Sigmoid colon (tissue), 7 donors: Measurements from ENCODE around the gene GRID2. TPM values are rescaled to one million over a fixed set of nuclear protein-coding genes. Genes with fewer than 3 reads are reported as not detected.
A peak's percentile ranks its signal among the peaks of the same experiment; 100 is the strongest.

Experiments
- DNase-seq: peaks from one replicate; pipeline ENCODE4 v3.0.0-alpha.2; 2019
- H3K27ac ChIP-seq, 4 donors: fragments of 200-600 bp; sonication (generic); one replicate each; pipeline ENCODE4 v1.5.1; 2016 to 2019; ENCODE audit warnings: mild to moderate bottlenecking in 1 of 4
- H3K27me3 ChIP-seq, 3 donors: fragments of 200-600 bp; sonication (generic); one replicate each; pipeline ENCODE4 v1.5.1; 2019; ENCODE audit warnings: mild to moderate bottlenecking in 1 of 3
- H3K36me3 ChIP-seq, 4 donors: fragments of 200-600 bp; sonication (generic); one replicate each; pipeline ENCODE4 v1.5.1; 2016 to 2019
- H3K4me1 ChIP-seq, 4 donors: fragments of 200-600 bp; sonication (generic); one replicate each; pipeline ENCODE4 v1.5.1; 2017 to 2019
- H3K4me3 ChIP-seq, 4 donors: fragments of 200-600 bp; sonication (generic); one replicate each; pipeline ENCODE4 v1.5.1; 2017 to 2019; ENCODE audit warnings: mild to moderate bottlenecking in 2 of 4, moderate library complexity in 1 of 4
- H3K9me3 ChIP-seq, 4 donors: fragments of 200-600 bp in 3 of 4; sonication (generic) in 3 of 4; one replicate each; pipeline versions ENCODE4 v1.5.1 to v1.6.1; 2013 to 2019
- CTCF ChIP-seq, 4 experiments: fragments of 450-650 bp in 3 of 4; fragments of 200-600 bp in 1 of 4; IDR thresholded peaks; one replicate each; pipeline ENCODE4 v1.5.1; 2016 to 2019; ENCODE audit warnings: antibody characterized with exemption in 4 of 4, mild to moderate bottlenecking in 3 of 4, moderate library complexity in 2 of 4
- EP300 ChIP-seq, 4 donors: sonication (generic); formaldehyde crosslinking; IDR thresholded peaks; one replicate each; pipeline ENCODE4 v1.6.1; 2017; ENCODE audit warnings: antibody characterized with exemption in 4 of 4
- POLR2A ChIP-seq, 2 donors: fragments of 450-650 bp; IDR thresholded peaks; one replicate each; pipeline ENCODE4 v1.6.1; 2016; ENCODE audit warnings: antibody characterized with exemption in 2 of 2, mild to moderate bottlenecking in 2 of 2, moderate library complexity in 2 of 2
- POLR2AphosphoS5 ChIP-seq, 4 donors: sonication (generic); formaldehyde crosslinking; IDR thresholded peaks; one replicate each; pipeline ENCODE4 v1.6.1; 2017; ENCODE audit warnings: antibody characterized with exemption in 4 of 4
- WGBS, 2 donors: extraction: QIAGEN DNeasy Blood & Tissue Kit; methylation state at CpG; one replicate each; pipeline ENCODE4 v1.1.7; 2013; 5-methylcytosine and 5-hydroxymethylcytosine counted together
- intact Hi-C: fragments of 100-400 bp; cut with DNase I; formaldehyde crosslinking; loops from one replicate; pipeline ENCODE4 v1.15.1; 2023
- polyA plus RNA-seq, 3 donors: library from polyadenylated mRNA; stranded (reverse); fragments of 200-250 nt; gene quantifications; one replicate each; pipeline ENCODE4 v1.2.3, GENCODE V29; 2013
- total RNA-seq, 4 donors: library from RNA; depleted of rRNA; stranded (reverse); fragments of >200 nt; gene quantifications; one replicate each; pipeline ENCODE4 v1.1.0, GENCODE V29; 2016
- donor health status: healthy with polysubstance abuse.
- donor health status: Bipolar disorder and iron deficiency.
- donor health status: healthy.

The GRID2 gene
- total and polyA plus RNA-seq, 7 donors = 0.04 to 1.9 (median 0.28) TPM; not detected in 2

- intact Hi-C loops = no loop called here
- no peak overlapping the region for H3K27ac ChIP-seq
- H3K36me3 ChIP-seq = no peaks in the 10 kb centered on the region
- H3K9me3 ChIP-seq = no peaks in the 10 kb centered on the region
- no peak for DNase-seq
- no peaks in the 10 kb centered on the region for H3K4me1 ChIP-seq
- H3K27me3 ChIP-seq = no peaks in the 10 kb centered on the region
- TF ChIP-seq POLR2AphosphoS5 (IDR thresholded peaks at IDR 0.05) = no peak
- no peak for TF ChIP-seq CTCF (IDR thresholded peaks at IDR 0.05)
- TF ChIP-seq EP300 (IDR thresholded peaks at IDR 0.05) = no peak
- TF ChIP-seq POLR2A (IDR thresholded peaks at IDR 0.05) = no peak
- WGBS, 2 donors = 86 to 91% methylated on average over 2 of the region's 2 CpGs
- no peak overlapping the region for H3K4me3 ChIP-seq
Measured at GRCh38 chr4:93065790-93066189, 762.0 kb downstream of the GRID2 start.

- no peak for TF ChIP-seq CTCF (IDR thresholded peaks at IDR 0.05)
- no peak for TF ChIP-seq POLR2AphosphoS5 (IDR thresholded peaks at IDR 0.05)
- H3K4me1 ChIP-seq = peaks cover 0 to 1% (median 0%) of the 10 kb centered on the region in 4 donors
- intact Hi-C loops = no loop called here
- H3K36me3 ChIP-seq = no peaks in the 10 kb centered on the region
- DNase-seq = no peak
- H3K27ac ChIP-seq = no peak overlapping the region
- no peaks in the 10 kb centered on the region for H3K27me3 ChIP-seq
- 86 to 92% methylated on average over 1 of the region's 1 CpG for WGBS, 2 donors
- no peaks in the 10 kb centered on the region for H3K9me3 ChIP-seq
- no peak overlapping the region for H3K4me3 ChIP-seq
Measured at GRCh38 chr4:93066749-93067148, 763.0 kb downstream of the GRID2 start.

DNA sequence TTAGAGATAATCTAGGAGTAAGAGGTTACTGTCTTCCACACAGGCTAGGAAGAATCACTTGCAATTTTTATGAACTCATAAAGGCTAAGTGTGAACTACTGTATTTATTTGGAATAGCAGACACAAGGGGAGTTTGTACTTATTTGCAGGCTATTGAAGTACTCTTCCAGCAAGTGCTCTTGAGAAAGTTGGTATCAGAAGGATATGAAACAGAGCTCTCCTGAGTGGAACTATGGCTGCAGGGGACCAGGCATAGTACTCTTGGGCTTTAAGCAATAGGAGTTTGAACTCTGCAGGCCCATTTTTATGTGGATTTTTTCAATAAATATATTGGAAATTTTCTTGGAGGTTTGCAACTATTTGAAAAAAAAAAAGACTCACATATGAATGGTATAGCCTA, 768.5 kb downstream of the GRID2 start:
- Histone ChIP-seq H3K4me1 (peaks cover 0 to 23% (median 0%) of the 10 kb centered on the region in 4 donors), H3K4me3 (no peak overlapping the region), H3K9me3 (no peaks in the 10 kb centered on the region), H3K36me3 (no peaks in the 10 kb centered on the region), H3K27ac (peak overlapping the region in 1 of 4 donors; percentile 15), H3K27me3 (no peaks in the 10 kb centered on the region)
- intact Hi-C loops = no loop called here
- TF ChIP-seq EP300 (IDR thresholded peaks at IDR 0.05) = peak in 1 of 4 donors; percentile 2
- no peak for TF ChIP-seq CTCF (IDR thresholded peaks at IDR 0.05)
- TF ChIP-seq POLR2A (IDR thresholded peaks at IDR 0.05) = no peak
- no peak for TF ChIP-seq POLR2AphosphoS5 (IDR thresholded peaks at IDR 0.05)
- DNase-seq = no peak

- WGBS, 2 donors = 62 to 79% methylated on average over 2 of the region's 2 CpGs
- Histone ChIP-seq H3K4me1 (no peaks in the 10 kb centered on the region), H3K27me3 (no peaks in the 10 kb centered on the region), H3K4me3 (no peak overlapping the region), H3K36me3 (no peaks in the 10 kb centered on the region), H3K27ac (no peak overlapping the region), H3K9me3 (no peaks in the 10 kb centered on the region)
- no peak for DNase-seq
- no peak for TF ChIP-seq POLR2A (IDR thresholded peaks at IDR 0.05)
- TF ChIP-seq CTCF (IDR thresholded peaks at IDR 0.05) = no peak
- no peak for TF ChIP-seq EP300 (IDR thresholded peaks at IDR 0.05)
- no peak for TF ChIP-seq POLR2AphosphoS5 (IDR thresholded peaks at IDR 0.05)
- intact Hi-C loops = no loop called here
Measured at GRCh38 chr4:93080316-93080715, 776.5 kb downstream of the GRID2 start.

DNA sequence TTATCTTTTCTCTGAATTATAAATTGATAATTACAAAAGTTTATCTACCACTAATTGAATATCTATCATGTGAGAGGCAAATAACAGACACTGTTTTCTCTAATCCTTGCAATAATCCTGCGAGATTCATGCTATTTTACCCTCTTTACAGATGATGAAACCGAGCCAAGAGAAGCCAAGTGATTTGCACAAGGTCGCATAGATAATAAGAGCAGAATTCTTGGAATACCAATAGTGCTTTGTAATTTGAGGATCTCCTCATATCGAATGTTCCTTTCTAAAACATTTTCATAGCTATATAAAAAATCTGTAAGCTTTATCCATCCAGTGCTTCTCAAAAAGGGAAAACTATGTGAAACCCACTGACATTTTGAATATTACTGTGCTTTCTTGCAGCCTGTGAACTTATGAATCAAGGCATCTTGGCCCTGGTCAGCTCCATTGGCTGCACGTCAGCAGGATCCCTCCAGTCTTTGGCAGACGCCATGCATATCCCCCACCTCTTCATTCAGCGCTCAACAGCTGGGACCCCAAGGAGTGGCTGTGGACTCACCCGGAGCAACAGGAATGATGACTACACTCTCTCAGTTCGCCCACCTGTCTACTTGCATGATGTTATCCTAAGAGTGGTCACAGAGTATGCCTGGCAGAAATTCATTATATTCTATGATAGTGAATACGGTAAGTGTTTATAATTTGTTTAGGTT, 781.0 kb downstream of the GRID2 start:
- no peak overlapping the region for H3K4me3 ChIP-seq
- 82 to 83% methylated on average over 10 of the region's 10 CpGs for WGBS, 2 donors
- intact Hi-C loops = no loop called here
- no peaks in the 10 kb centered on the region for H3K4me1 ChIP-seq
- TF ChIP-seq EP300 (IDR thresholded peaks at IDR 0.05) (no peak), POLR2A (IDR thresholded peaks at IDR 0.05) (no peak), CTCF (IDR thresholded peaks at IDR 0.05) (no peak), POLR2AphosphoS5 (IDR thresholded peaks at IDR 0.05) (no peak)
- H3K36me3 ChIP-seq = no peaks in the 10 kb centered on the region
- no peaks in the 10 kb centered on the region for H3K9me3 ChIP-seq
- no peak for DNase-seq
- H3K27ac ChIP-seq = no peak overlapping the region
- H3K27me3 ChIP-seq = no peaks in the 10 kb centered on the region
